ENCODE results near the gene TRMT10B.

The TRMT10B gene

DNA sequence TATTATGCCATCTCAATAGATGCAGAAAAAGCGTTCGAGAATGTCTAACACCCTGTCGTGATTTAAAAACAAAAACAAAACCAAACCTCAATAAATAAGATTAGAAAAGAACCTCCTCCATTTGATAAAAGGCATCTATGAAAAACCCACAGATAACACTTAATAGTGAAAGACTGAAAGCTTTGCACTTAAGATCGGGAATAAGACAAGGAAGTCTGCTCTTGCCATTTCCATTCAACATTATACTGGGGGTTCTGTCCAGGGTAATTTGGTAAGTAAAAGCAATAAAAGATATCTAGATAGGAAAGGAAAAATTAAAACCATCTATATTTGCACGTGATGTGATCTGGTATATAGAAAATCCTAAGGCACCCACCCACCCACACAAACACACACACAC lies 38.5 kb downstream of the TRMT10B start:
- no peak for DNase-seq
- H3K36me3 ChIP-seq (ENCODE audit: control insufficient read depth, insufficient read depth, low read length): no peaks in the 10 kb centered on the region
- no peak overlapping the region for H3K9ac ChIP-seq (ENCODE audit: low read length)
- no peak overlapping the region for H3K23ac ChIP-seq (ENCODE audit: low read length)
- H4K8ac ChIP-seq (ENCODE audit: low read depth, low read length): no peak overlapping the region
- no peak overlapping the region for H4K5ac ChIP-seq (ENCODE audit: low read length)
- no peak overlapping the region for H3K4me3 ChIP-seq (ENCODE audit: low read length)
- no peaks in the 10 kb centered on the region for H3K4me1 ChIP-seq (ENCODE audit: control insufficient read depth, low read depth, low read length)
- H3K56ac ChIP-seq (ENCODE audit: low read length): no peak overlapping the region
- no peaks in the 10 kb centered on the region for H3K79me2 ChIP-seq (ENCODE audit: control insufficient read depth, insufficient read depth, low read length)
- H3K27ac ChIP-seq (ENCODE audit: low read depth, low read length): no peak overlapping the region
- H2BK5ac ChIP-seq (ENCODE audit: low read length): no peak overlapping the region
- no peak overlapping the region for H2BK15ac ChIP-seq (replicated peaks; ENCODE audit: low read depth)
- no peaks in the 10 kb centered on the region for H3K27me3 ChIP-seq (ENCODE audit: insufficient read depth, low read length, poor library complexity)
- no CpG with 5 or more reads among the region's 5 CpGs for WGBS (ENCODE audit: extremely low coverage, insufficient coverage, low lambda C conversion rate)
- no peak overlapping the region for H3K4ac ChIP-seq (ENCODE audit: low read depth, low read length)
- no peaks in the 10 kb centered on the region for H3K79me1 ChIP-seq (ENCODE audit: low read length)
- no peak overlapping the region for H2AK5ac ChIP-seq (ENCODE audit: low read length)
- no peak overlapping the region for H3K4me2 ChIP-seq (ENCODE audit: low read length)
- H3K18ac ChIP-seq (ENCODE audit: low read length): no peak overlapping the region
- H2BK120ac ChIP-seq (ENCODE audit: low read depth, low read length): no peak overlapping the region

DNA sequence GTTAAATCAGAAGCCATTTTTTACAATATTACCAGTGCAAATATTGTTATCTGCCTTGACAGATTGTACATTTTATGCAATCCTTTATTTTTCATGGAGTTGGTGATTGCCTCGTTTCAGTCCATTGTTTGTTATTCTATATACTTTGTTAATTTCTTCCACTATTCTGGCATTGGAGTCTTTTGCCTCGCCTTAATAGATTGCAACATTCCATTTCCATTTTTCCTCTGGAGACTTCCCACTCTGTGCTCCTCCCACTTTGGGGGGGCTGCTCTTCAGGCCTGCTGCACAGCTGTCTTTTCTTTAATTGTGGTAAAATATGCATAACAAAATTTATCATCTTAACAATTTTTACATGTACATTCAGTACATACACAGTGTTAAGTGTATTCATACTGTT lies 42.6 kb downstream of the TRMT10B start:
- DNase-seq: no peak
- no peak overlapping the region for H3K9ac ChIP-seq (ENCODE audit: low read length)
- no peaks in the 10 kb centered on the region for H3K79me1 ChIP-seq (ENCODE audit: low read length)
- H3K79me2 ChIP-seq (ENCODE audit: control insufficient read depth, insufficient read depth, low read length): no peaks in the 10 kb centered on the region
- no peak overlapping the region for H3K4me2 ChIP-seq (ENCODE audit: low read length)
- H3K4ac ChIP-seq (ENCODE audit: low read depth, low read length): no peak overlapping the region
- H3K4me1 ChIP-seq (ENCODE audit: control insufficient read depth, low read depth, low read length): no peaks in the 10 kb centered on the region
- no peak overlapping the region for H3K4me3 ChIP-seq (ENCODE audit: low read length)
- no peak overlapping the region for H2BK120ac ChIP-seq (ENCODE audit: low read depth, low read length)
- no peak overlapping the region for H2AK5ac ChIP-seq (ENCODE audit: low read length)
- no peak overlapping the region for H4K5ac ChIP-seq (ENCODE audit: low read length)
- no peak overlapping the region for H3K18ac ChIP-seq (ENCODE audit: low read length)
- no peak overlapping the region for H2BK15ac ChIP-seq (replicated peaks; ENCODE audit: low read depth)
- no peak overlapping the region for H3K27ac ChIP-seq (ENCODE audit: low read depth, low read length)
- H3K23ac ChIP-seq (ENCODE audit: low read length): no peak overlapping the region
- no peak overlapping the region for H2BK5ac ChIP-seq (ENCODE audit: low read length)
- no peaks in the 10 kb centered on the region for H3K36me3 ChIP-seq (ENCODE audit: control insufficient read depth, insufficient read depth, low read length)
- H4K8ac ChIP-seq (ENCODE audit: low read depth, low read length): no peak overlapping the region
- no peak overlapping the region for H3K56ac ChIP-seq (ENCODE audit: low read length)
- H3K27me3 ChIP-seq (ENCODE audit: insufficient read depth, low read length, poor library complexity): no peaks in the 10 kb centered on the region
- no CpG with 5 or more reads among the region's 2 CpGs for WGBS (ENCODE audit: extremely low coverage, insufficient coverage, low lambda C conversion rate)

DNA sequence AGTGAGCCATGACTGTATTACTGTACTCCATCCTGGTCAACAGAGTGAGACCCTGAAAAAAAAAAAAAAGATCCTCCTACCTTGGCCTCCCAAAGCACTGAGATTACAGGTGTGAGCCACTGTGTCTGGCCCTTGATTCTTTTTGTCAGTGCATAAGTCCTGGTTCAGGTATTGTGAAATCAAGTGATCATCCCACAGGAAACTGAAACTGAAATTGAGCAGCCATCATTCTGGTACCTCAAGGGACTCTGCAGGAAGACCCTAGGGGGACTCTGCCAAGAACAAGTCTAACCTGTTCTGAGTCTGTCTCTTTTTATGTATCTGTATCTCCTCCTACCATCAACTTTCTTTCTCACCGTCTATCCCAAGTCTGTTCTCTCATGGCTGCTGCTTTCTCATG lies 45.1 kb downstream of the TRMT10B start:
- Histone ChIP-seq H2BK120ac (ENCODE audit: low read depth, low read length) (no peak overlapping the region), H2BK5ac (ENCODE audit: low read length) (no peak overlapping the region), H3K4me2 (ENCODE audit: low read length) (no peak overlapping the region), H2AK5ac (ENCODE audit: low read length) (no peak overlapping the region), H3K56ac (ENCODE audit: low read length) (no peak overlapping the region), H3K4ac (ENCODE audit: low read depth, low read length) (no peak overlapping the region), H3K4me3 (ENCODE audit: low read length) (no peak overlapping the region), H3K27ac (ENCODE audit: low read depth, low read length) (no peak overlapping the region), H4K5ac (ENCODE audit: low read length) (no peak overlapping the region), H3K27me3 (ENCODE audit: insufficient read depth, low read length, poor library complexity) (no peaks in the 10 kb centered on the region), H3K4me1 (ENCODE audit: control insufficient read depth, low read depth, low read length) (peaks cover 5% of the 10 kb centered on the region), H3K36me3 (ENCODE audit: control insufficient read depth, insufficient read depth, low read length) (no peaks in the 10 kb centered on the region), H3K23ac (ENCODE audit: low read length) (no peak overlapping the region), H3K79me2 (ENCODE audit: control insufficient read depth, insufficient read depth, low read length) (peaks cover 8% of the 10 kb centered on the region), H3K9ac (ENCODE audit: low read length) (no peak overlapping the region), H4K8ac (ENCODE audit: low read depth, low read length) (no peak overlapping the region), H3K18ac (ENCODE audit: low read length) (no peak overlapping the region), H2BK15ac (replicated peaks; ENCODE audit: low read depth) (no peak overlapping the region), H3K79me1 (ENCODE audit: low read length) (peaks cover 4% of the 10 kb centered on the region)
- DNase-seq: no peak
- WGBS (ENCODE audit: extremely low coverage, insufficient coverage, low lambda C conversion rate): no CpG with 5 or more reads among the region's 1 CpG

DNA sequence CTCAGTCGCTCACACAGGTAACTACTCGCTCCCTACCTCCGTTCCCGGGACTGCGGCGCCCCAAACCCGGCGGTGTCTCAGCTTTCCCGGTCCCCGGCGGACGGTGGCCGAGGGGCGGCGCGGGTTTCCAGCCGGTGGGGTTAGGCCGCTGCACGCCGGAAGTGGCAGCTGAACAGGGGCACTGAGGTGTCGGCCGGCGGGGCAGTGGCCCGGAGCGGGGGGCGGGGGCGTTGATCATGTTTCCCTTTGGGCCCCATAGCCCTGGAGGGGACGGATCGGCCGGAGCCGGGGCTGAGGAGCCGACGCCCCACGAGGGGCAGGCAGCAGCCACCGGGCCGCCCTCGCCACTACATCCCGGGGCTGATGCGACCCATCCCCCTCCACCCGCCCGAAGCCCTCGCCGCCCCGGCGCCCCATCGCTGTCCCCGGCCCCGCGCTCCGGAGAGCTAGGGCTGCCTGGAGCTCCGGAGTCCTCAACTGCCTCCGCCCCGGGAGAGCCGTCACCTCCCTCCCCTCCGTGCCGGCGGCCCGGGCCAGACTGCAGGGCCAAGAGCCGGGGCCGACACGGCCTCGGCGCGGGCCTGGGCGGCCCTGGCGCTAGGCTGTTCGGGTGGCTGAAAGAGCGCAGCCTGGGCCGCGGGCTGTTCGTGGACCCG lies 47.2 kb downstream of the TRMT10B start, which contains the start of gene DCAF10:
Gene DCAF10 (plus strand): TSS at position 167 of the 656 bp plus-strand sequence. CDS start 70 bp downstream, at position 237.
- H3K27me3 ChIP-seq (ENCODE audit: insufficient read depth, low read length, poor library complexity): no peaks in the 10 kb centered on the region
- no peaks in the 10 kb centered on the region for H3K36me3 ChIP-seq (ENCODE audit: control insufficient read depth, insufficient read depth, low read length)
- DNase-seq: peak; percentile 88
- peak within 1 kb of the TSS; percentile 92 for H3K9ac ChIP-seq (ENCODE audit: low read length)
- peak within 1 kb of the TSS; percentile 22 for H3K18ac ChIP-seq (ENCODE audit: low read length)
- peaks cover 8% of the 10 kb centered on the region for H3K79me2 ChIP-seq (ENCODE audit: control insufficient read depth, insufficient read depth, low read length)
- peak within 1 kb of the TSS; percentile 77 for H3K27ac ChIP-seq (ENCODE audit: low read depth, low read length)
- peak within 1 kb of the TSS; percentile 96 for H3K56ac ChIP-seq (ENCODE audit: low read length)
- peak within 1 kb of the TSS; percentile 49 for H3K4ac ChIP-seq (ENCODE audit: low read depth, low read length)
- H2BK15ac ChIP-seq (replicated peaks; ENCODE audit: low read depth): no peak within 1 kb of the TSS
- no peak within 1 kb of the TSS for H2BK5ac ChIP-seq (ENCODE audit: low read length)
- H3K4me2 ChIP-seq (ENCODE audit: low read length): peak within 1 kb of the TSS; percentile 88
- H2AK5ac ChIP-seq (ENCODE audit: low read length): no peak within 1 kb of the TSS
- peaks cover 4% of the 10 kb centered on the region for H3K79me1 ChIP-seq (ENCODE audit: low read length)
- H3K4me1 ChIP-seq (ENCODE audit: control insufficient read depth, low read depth, low read length): peaks cover 5% of the 10 kb centered on the region
- H3K4me3 ChIP-seq (ENCODE audit: low read length): peak within 1 kb of the TSS; percentile 87
- no peak within 1 kb of the TSS for H4K8ac ChIP-seq (ENCODE audit: low read depth, low read length)
- no peak within 1 kb of the TSS for H4K5ac ChIP-seq (ENCODE audit: low read length)
- H2BK120ac ChIP-seq (ENCODE audit: low read depth, low read length): no peak within 1 kb of the TSS
- H3K23ac ChIP-seq (ENCODE audit: low read length): peak within 1 kb of the TSS; percentile 70
- WGBS (ENCODE audit: extremely low coverage, insufficient coverage, low lambda C conversion rate): no CpG with 5 or more reads among the region's 72 CpGs

DNA sequence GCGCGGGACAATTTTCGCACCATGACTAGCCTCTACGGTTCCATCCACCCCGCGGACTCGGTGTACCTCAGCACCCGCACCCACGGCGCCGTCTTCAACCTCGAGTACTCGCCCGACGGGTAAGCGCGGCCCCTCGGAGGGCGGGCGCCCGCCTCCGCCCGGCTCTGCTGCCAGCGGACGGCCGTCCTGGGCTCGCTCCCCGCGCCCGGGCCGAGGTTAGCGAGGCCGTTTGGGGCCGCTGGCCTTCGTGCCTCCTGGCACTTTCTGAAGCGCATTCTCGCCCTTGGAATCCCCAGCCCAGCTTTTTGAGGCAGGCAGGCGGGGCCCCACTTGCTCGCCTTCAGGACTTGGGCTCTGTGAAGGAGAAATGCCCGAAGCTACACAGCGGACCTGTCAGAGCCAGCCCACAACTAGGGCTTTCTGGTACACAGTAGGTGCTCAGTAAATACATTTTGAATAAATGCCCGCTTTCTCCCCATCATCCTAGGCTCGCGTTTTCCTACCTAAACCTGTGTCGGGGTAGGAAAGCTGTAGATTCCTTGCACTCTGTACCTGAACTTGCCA lies 47.8 kb downstream of the TRMT10B start:
- Histone ChIP-seq H4K5ac (ENCODE audit: low read length) (no peak overlapping the region), H3K79me1 (ENCODE audit: low read length) (peaks cover 4% of the 10 kb centered on the region), H3K4me3 (ENCODE audit: low read length) (peak overlapping the region; percentile 59), H3K4me1 (ENCODE audit: control insufficient read depth, low read depth, low read length) (peaks cover 5% of the 10 kb centered on the region), H3K18ac (ENCODE audit: low read length) (peak overlapping the region; percentile 22), H2BK15ac (replicated peaks; ENCODE audit: low read depth) (no peak overlapping the region), H3K23ac (ENCODE audit: low read length) (peak overlapping the region; percentile 70), H3K56ac (ENCODE audit: low read length) (peak overlapping the region; percentile 94), H2BK5ac (ENCODE audit: low read length) (no peak overlapping the region), H3K79me2 (ENCODE audit: control insufficient read depth, insufficient read depth, low read length) (peaks cover 8% of the 10 kb centered on the region), H3K27ac (ENCODE audit: low read depth, low read length) (peak overlapping the region; percentile 77), H3K4me2 (ENCODE audit: low read length) (peak overlapping the region; percentile 88), H3K36me3 (ENCODE audit: control insufficient read depth, insufficient read depth, low read length) (no peaks in the 10 kb centered on the region), H4K8ac (ENCODE audit: low read depth, low read length) (no peak overlapping the region), H3K9ac (ENCODE audit: low read length) (peak overlapping the region; percentile 74), H2BK120ac (ENCODE audit: low read depth, low read length) (no peak overlapping the region), H3K27me3 (ENCODE audit: insufficient read depth, low read length, poor library complexity) (no peaks in the 10 kb centered on the region), H3K4ac (ENCODE audit: low read depth, low read length) (peak overlapping the region; percentile 43), H2AK5ac (ENCODE audit: low read length) (no peak overlapping the region)
- WGBS (ENCODE audit: extremely low coverage, insufficient coverage, low lambda C conversion rate): no CpG with 5 or more reads among the region's 45 CpGs
- DNase-seq: peak; percentile 53
